Duodenal mucosa (tissue), 2 donors: Measurements from ENCODE around the gene ADRA2C.

Experiments
- H3K27ac ChIP-seq: one replicate; pipeline ENCODE4 v1.7.0; 2013; ENCODE audit warnings: low read depth, low read length
- H3K27me3 ChIP-seq, 2 donors: one replicate each; pipeline ENCODE4 v1.7.0; 2013; ENCODE audit warnings: low read length in 2 of 2, control low read depth in 1 of 2; ENCODE audit not compliant: insufficient read depth in 2 of 2, control insufficient read depth in 1 of 2
- H3K36me3 ChIP-seq, 2 donors: one replicate each; pipeline ENCODE4 v1.7.0; 2013; ENCODE audit warnings: low read length in 2 of 2, control low read depth in 1 of 2; ENCODE audit not compliant: insufficient read depth in 2 of 2, control insufficient read depth in 1 of 2
- H3K4me1 ChIP-seq, 2 donors: one replicate each; pipeline ENCODE4 v1.7.0; 2013; ENCODE audit warnings: low read length in 2 of 2, control low read depth in 1 of 2; ENCODE audit not compliant: insufficient read depth in 2 of 2, control insufficient read depth in 1 of 2
- H3K4me3 ChIP-seq, 2 donors: one replicate each; pipeline ENCODE4 v1.7.0; 2013; ENCODE audit warnings: low read length in 2 of 2, low read depth in 1 of 2
- H3K9ac ChIP-seq, 2 donors: one replicate each; pipeline ENCODE4 v1.7.0; 2013; ENCODE audit warnings: low read length in 2 of 2, low read depth in 1 of 2
- H3K9me3 ChIP-seq, 2 donors: one replicate each; pipeline ENCODE4 v1.7.0; 2013; ENCODE audit warnings: low read length in 2 of 2, control low read depth in 1 of 2; ENCODE audit not compliant: control insufficient read depth in 1 of 2

ADRA2C gene

GRCh38 chr4:3733195-3733594, 33.0 kb upstream of the ADRA2C start:
- no peaks in the 10 kb centered on the region for H3K4me1 ChIP-seq
- no peak overlapping the region for H3K27ac ChIP-seq
- no peak overlapping the region for H3K4me3 ChIP-seq
- H3K9me3 ChIP-seq, result no peaks in the 10 kb centered on the region
- no peak overlapping the region for H3K9ac ChIP-seq
- H3K27me3 ChIP-seq, result no peaks in the 10 kb centered on the region
- no peaks in the 10 kb centered on the region for H3K36me3 ChIP-seq

DNA sequence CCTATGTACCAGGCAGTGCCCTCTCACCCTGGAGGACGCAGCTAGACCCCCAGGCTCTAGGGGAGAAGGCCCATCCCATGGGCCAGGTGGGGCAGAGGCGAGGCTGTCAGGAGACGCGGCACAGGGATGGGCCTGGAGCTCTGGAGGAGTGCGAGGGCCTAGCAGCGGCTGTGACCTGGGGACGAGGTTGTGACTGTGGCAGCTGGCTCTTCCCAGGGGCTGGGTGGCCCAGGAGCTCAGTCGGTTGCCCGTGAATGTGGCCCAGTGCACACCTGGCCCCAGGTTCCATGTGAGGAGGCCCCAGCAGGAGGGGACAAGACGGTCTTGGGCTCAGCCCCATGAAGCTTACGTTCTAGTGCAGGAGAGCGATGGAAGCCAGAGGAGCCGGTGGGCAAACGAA, 31.0 kb upstream of the ADRA2C start:
- no peaks in the 10 kb centered on the region for H3K36me3 ChIP-seq
- no peaks in the 10 kb centered on the region for H3K4me1 ChIP-seq
- no peak overlapping the region for H3K9ac ChIP-seq
- H3K9me3 ChIP-seq, result no peaks in the 10 kb centered on the region
- no peak overlapping the region for H3K4me3 ChIP-seq
- no peaks in the 10 kb centered on the region for H3K27me3 ChIP-seq
- H3K27ac ChIP-seq, result no peak overlapping the region

GRCh38 chr4:3736290-3736689, 29.9 kb upstream of the ADRA2C start:
- no peaks in the 10 kb centered on the region for H3K36me3 ChIP-seq
- no peaks in the 10 kb centered on the region for H3K9me3 ChIP-seq
- H3K27me3 ChIP-seq, result peaks cover 0 to 3% of the 10 kb centered on the region in 2 donors
- no peak overlapping the region for H3K27ac ChIP-seq
- no peak overlapping the region for H3K9ac ChIP-seq
- H3K4me1 ChIP-seq, result no peaks in the 10 kb centered on the region
- no peak overlapping the region for H3K4me3 ChIP-seq

DNA sequence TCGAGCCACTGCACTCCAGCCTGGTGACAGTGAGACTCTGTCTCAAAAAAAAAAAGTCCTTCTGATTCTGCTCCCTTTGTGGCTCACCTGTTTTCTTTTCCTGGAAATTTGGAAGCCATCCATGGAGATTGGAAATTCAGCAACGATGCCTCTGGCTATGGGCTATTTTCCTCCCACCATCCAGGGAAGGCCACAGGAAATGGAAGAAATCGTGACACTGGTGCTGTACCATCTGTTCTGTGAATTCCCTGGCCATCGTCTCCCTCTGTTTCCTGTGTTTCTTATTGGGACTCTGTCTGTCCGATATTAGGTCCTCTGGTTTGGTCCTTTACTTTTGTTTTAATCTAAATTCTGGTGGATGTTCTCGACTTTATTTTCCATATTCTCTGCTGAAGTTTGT, 29.4 kb upstream of the ADRA2C start:
- H3K9me3 ChIP-seq, result no peaks in the 10 kb centered on the region
- no peaks in the 10 kb centered on the region for H3K36me3 ChIP-seq
- no peaks in the 10 kb centered on the region for H3K4me1 ChIP-seq
- peaks cover 0 to 3% of the 10 kb centered on the region in 2 donors for H3K27me3 ChIP-seq
- H3K9ac ChIP-seq, result no peak overlapping the region
- no peak overlapping the region for H3K4me3 ChIP-seq
- no peak overlapping the region for H3K27ac ChIP-seq

DNA sequence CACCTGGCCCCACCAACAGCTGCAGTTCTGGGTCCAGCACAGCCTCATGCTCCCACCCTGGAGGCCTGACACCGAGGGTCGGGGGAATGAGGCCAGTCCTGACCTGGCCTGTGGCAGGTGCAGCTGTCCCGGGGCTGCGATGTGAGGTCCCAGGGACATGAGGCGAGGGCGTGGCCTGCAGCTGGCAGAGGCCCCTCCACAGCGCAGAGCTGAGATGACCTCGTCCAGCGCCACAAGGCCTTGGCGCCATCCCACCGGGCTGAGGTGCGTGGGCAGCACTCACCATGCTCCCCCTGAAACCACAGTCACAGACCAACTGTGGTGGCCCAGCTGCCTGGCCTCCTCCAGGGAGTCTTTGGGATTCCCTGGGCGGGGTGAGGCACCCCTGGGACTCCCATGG, 26.6 kb upstream of the ADRA2C start:
- Histone ChIP-seq H3K36me3 (no peaks in the 10 kb centered on the region), H3K4me3 (no peak overlapping the region), H3K9me3 (peaks cover 6 to 7% of the 10 kb centered on the region in 2 donors), H3K4me1 (no peaks in the 10 kb centered on the region), H3K27ac (no peak overlapping the region), H3K27me3 (peaks cover 8 to 11% of the 10 kb centered on the region in 2 donors), H3K9ac (no peak overlapping the region)

DNA sequence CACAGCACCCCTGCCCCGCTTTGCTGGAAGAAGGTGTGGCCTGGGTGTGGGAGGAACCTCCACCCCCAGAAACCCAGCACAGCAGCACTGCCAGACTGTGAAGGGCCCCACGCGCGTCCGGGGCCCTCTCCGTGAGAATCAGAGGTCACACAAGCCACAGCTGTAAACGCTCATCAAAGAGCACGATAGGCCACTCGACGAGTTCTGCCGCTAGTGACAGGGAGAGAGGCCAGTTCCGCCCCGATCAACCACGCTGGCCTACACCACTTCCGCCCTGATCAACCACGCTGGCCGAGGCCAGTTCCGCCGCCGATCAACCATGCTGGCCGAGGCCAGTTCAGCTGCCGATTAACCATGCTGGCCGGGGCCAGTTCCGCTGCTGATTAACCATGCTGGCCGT, 25.9 kb upstream of the ADRA2C start:
- Histone ChIP-seq H3K4me1 (no peaks in the 10 kb centered on the region), H3K36me3 (no peaks in the 10 kb centered on the region), H3K4me3 (no peak overlapping the region), H3K27ac (no peak overlapping the region), H3K9me3 (peaks cover 6 to 7% of the 10 kb centered on the region in 2 donors), H3K27me3 (peaks cover 13 to 15% of the 10 kb centered on the region in 2 donors), H3K9ac (no peak overlapping the region)

GRCh38 chr4:3741217-3742011, 24.8 kb upstream of the ADRA2C start:
- H3K4me1 ChIP-seq, result no peaks in the 10 kb centered on the region
- no peaks in the 10 kb centered on the region for H3K36me3 ChIP-seq
- peaks cover 6 to 7% of the 10 kb centered on the region in 2 donors for H3K9me3 ChIP-seq
- no peak overlapping the region for H3K9ac ChIP-seq
- H3K4me3 ChIP-seq, result no peak overlapping the region
- H3K27me3 ChIP-seq, result peaks cover 17 to 20% of the 10 kb centered on the region in 2 donors
- no peak overlapping the region for H3K27ac ChIP-seq

DNA sequence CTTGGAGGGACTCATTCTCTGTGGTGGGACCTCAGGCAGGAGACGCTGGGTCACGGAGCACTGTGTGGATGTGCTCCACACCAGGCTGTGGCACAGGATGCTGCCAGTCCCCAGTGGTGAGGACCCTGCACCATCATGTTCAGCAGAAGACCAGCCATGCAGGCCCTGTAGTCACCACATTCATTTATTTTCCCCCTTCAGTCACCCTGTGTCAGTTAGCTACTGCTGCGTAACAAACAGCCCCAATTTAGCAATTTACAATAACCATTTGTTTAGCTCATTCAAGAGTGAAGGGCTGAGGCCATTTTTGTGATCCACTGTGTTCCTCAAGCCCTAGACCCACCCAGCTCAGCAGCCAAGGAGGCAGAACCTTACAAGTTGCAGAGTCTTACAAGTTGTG, 23.6 kb upstream of the ADRA2C start:
- peaks cover 17 to 27% of the 10 kb centered on the region in 2 donors for H3K27me3 ChIP-seq

GRCh38 chr4:3744232-3744631, 22.0 kb upstream of the ADRA2C start:
- H3K27me3 ChIP-seq, result peaks cover 17 to 27% of the 10 kb centered on the region in 2 donors
- no peak overlapping the region for H3K4me3 ChIP-seq
- H3K4me1 ChIP-seq, result no peaks in the 10 kb centered on the region
- H3K36me3 ChIP-seq, result no peaks in the 10 kb centered on the region
- H3K9ac ChIP-seq, result no peak overlapping the region
- H3K27ac ChIP-seq, result no peak overlapping the region
- peaks cover 6 to 7% of the 10 kb centered on the region in 2 donors for H3K9me3 ChIP-seq

More for the DNA sequence above, 23.6 kb upstream of the ADRA2C start:
- H3K27ac ChIP-seq, result no peak overlapping the region
- H3K36me3 ChIP-seq, result no peaks in the 10 kb centered on the region
- peaks cover 6 to 7% of the 10 kb centered on the region in 2 donors for H3K9me3 ChIP-seq
- H3K4me3 ChIP-seq, result no peak overlapping the region
- no peaks in the 10 kb centered on the region for H3K4me1 ChIP-seq
- no peak overlapping the region for H3K9ac ChIP-seq

GRCh38 chr4:3744901-3745300, 21.3 kb upstream of the ADRA2C start:
- H3K27me3 ChIP-seq, result peaks cover 17 to 27% of the 10 kb centered on the region in 2 donors
- no peaks in the 10 kb centered on the region for H3K4me1 ChIP-seq
- H3K36me3 ChIP-seq, result no peaks in the 10 kb centered on the region
- H3K9me3 ChIP-seq, result peaks cover 6 to 7% of the 10 kb centered on the region in 2 donors
- H3K4me3 ChIP-seq, result no peak overlapping the region
- H3K9ac ChIP-seq, result no peak overlapping the region
- H3K27ac ChIP-seq, result no peak overlapping the region
